Osteoblast (primary cell): ENCODE data around the gene OR10C1. TPM values are rescaled to one million over a fixed set of nuclear protein-coding genes. Genes with fewer than 3 reads are reported as not detected.

Experiments used
- DNase-seq: peaks from one replicate; pipeline ENCODE4 v3.0.0; 2011; ENCODE audit warnings: low spot score, mixed read lengths; ENCODE audit not compliant: insufficient read length; ENCODE audit errors: missing footprints
- H2AFZ ChIP-seq: 2 replicates; pipeline ENCODE4 v1.6.0; 2011; ENCODE audit warnings: mild to moderate bottlenecking, low read length
- H3K27ac ChIP-seq: 2 replicates; pipeline ENCODE4 v1.5.1; 2011; ENCODE audit warnings: mild to moderate bottlenecking, low read depth, low read length, moderate library complexity
- H3K27me3 ChIP-seq: 2 replicates; pipeline ENCODE4 v1.6.0; 2012; ENCODE audit warnings: mild to moderate bottlenecking, control low read depth, inconsistent platforms, low read length, moderate library complexity; ENCODE audit not compliant: insufficient read depth
- H3K36me3 ChIP-seq: 2 replicates; pipeline ENCODE4 v1.5.1; 2011; ENCODE audit warnings: mild to moderate bottlenecking, low read length, control low read depth, moderate library complexity; ENCODE audit not compliant: insufficient read depth
- H3K4me1 ChIP-seq: 2 replicates; pipeline ENCODE4 v1.5.1; 2011; ENCODE audit warnings: mild to moderate bottlenecking, low read length, control low read depth, moderate library complexity; ENCODE audit not compliant: insufficient read depth
- H3K4me2 ChIP-seq: 2 replicates; pipeline ENCODE4 v1.6.0; 2011; ENCODE audit warnings: mild to moderate bottlenecking, low read length; ENCODE audit not compliant: insufficient read depth
- H3K4me3 ChIP-seq: fragments of 200-600 bp; sonication (generic); 3 replicates; pipeline ENCODE4 v1.5.1; 2012; ENCODE audit warnings: mild to moderate bottlenecking, low read length, inconsistent platforms; ENCODE audit not compliant: insufficient read depth
- H3K79me2 ChIP-seq: 2 replicates; pipeline ENCODE4 v1.6.0; 2012; ENCODE audit warnings: mild to moderate bottlenecking, low read length, control low read depth, inconsistent platforms; ENCODE audit not compliant: insufficient read depth
- H3K9me3 ChIP-seq: 2 replicates; pipeline ENCODE4 v1.5.1; 2011; ENCODE audit warnings: low read depth, low read length, control low read depth
- H4K20me1 ChIP-seq: 2 replicates; pipeline ENCODE4 v1.6.0; 2012; ENCODE audit warnings: mild to moderate bottlenecking, low read length, control low read depth; ENCODE audit not compliant: insufficient read depth
- total RNA-seq: library from RNA; depleted of rRNA; stranded (reverse); fragments of >200 nt; gene quantifications from 2 replicates; pipeline ENCODE4 v1.2.3, GENCODE V29; 2012
- TF ChIP-seq, protein P1 (sequence below): IDR thresholded peaks from 2 replicates; pipeline ENCODE4 v1.5.1; 2011; ENCODE audit warnings: mild to moderate bottlenecking, low read depth, low read length, moderate library complexity; ENCODE audit errors: extremely low read depth

The OR10C1 gene
- total RNA-seq, 1 donor, result not detected

DNA sequence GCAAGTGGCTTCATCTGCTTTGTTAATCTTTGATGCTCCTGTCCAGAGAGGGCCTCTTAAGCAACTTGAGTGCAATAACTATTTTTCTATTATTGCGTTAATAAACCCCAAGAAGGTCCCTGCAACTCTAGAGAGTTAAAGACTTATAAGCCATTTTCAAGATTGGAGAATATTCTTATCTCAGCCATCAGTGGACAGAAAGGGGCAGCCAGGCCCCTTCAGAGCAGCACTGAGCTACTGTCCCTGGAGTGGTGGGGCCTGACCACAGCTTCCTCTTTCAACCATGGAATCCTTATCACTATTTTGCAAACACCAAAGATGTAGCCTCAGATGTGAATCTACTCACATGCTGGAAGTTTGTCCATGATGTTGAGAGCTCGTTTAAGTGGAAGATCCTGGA is 51.4 kb downstream of the OR10C1 start:
- Histone ChIP-seq H3K4me3 (no peak overlapping the region), H3K4me1 (no peaks in the 10 kb centered on the region), H3K36me3 (no peaks in the 10 kb centered on the region), H3K4me2 (no peak overlapping the region), H3K9me3 (no peaks in the 10 kb centered on the region), H3K27ac (no peak overlapping the region), H3K79me2 (no peaks in the 10 kb centered on the region), H4K20me1 (no peaks in the 10 kb centered on the region), H3K27me3 (no peaks in the 10 kb centered on the region), H2AFZ (no peak overlapping the region)
- no peak for DNase-seq
- TF ChIP-seq, protein P1, sequence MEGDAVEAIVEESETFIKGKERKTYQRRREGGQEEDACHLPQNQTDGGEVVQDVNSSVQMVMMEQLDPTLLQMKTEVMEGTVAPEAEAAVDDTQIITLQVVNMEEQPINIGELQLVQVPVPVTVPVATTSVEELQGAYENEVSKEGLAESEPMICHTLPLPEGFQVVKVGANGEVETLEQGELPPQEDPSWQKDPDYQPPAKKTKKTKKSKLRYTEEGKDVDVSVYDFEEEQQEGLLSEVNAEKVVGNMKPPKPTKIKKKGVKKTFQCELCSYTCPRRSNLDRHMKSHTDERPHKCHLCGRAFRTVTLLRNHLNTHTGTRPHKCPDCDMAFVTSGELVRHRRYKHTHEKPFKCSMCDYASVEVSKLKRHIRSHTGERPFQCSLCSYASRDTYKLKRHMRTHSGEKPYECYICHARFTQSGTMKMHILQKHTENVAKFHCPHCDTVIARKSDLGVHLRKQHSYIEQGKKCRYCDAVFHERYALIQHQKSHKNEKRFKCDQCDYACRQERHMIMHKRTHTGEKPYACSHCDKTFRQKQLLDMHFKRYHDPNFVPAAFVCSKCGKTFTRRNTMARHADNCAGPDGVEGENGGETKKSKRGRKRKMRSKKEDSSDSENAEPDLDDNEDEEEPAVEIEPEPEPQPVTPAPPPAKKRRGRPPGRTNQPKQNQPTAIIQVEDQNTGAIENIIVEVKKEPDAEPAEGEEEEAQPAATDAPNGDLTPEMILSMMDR, result no peak

Other genes with a start within 250 kb of the OR10C1 start
- not detected in 2 replicates for gene OR14J1, start 137.6 kb upstream of the OR10C1 start, total RNA-seq
- gene OR5V1, start 70.4 kb upstream of the OR10C1 start, total RNA-seq, result not detected in 2 replicates
- gene OR12D3, start 64.0 kb upstream of the OR10C1 start, total RNA-seq, result not detected in 2 replicates
- gene OR12D2, start 43.7 kb upstream of the OR10C1 start, total RNA-seq, result not detected in 2 replicates
- gene OR12D1, start 24.4 kb upstream of the OR10C1 start, total RNA-seq, result not detected in 2 replicates
- not detected in 2 replicates for gene OR11A1, start 17.8 kb downstream of the OR10C1 start, total RNA-seq
- not detected in 2 replicates for gene OR2H1, start 17.8 kb downstream of the OR10C1 start, total RNA-seq
- not detected in 2 replicates for gene MAS1L, start 48.6 kb downstream of the OR10C1 start, total RNA-seq
- not detected in 2 replicates for gene UBD, start 120.4 kb downstream of the OR10C1 start, total RNA-seq
- not detected in 2 replicates for gene OR2H2, start 145.8 kb downstream of the OR10C1 start, total RNA-seq
- gene GABBR1, start 193.9 kb downstream of the OR10C1 start, total RNA-seq, result 7.6 and 10.9 TPM in 2 replicates
- not detected in 2 replicates for gene MOG, start 217.8 kb downstream of the OR10C1 start, total RNA-seq
- gene ZFP57, start 241.8 kb downstream of the OR10C1 start, total RNA-seq, result 0.36 and 0.59 TPM in 2 replicates